OCI-LY1 (cell line): ENCODE results near the gene STK11IP.

Source experiments
- H2AFZ ChIP-seq: fragments of 200-600 bp; sonication (generic), shearing (Covaris generic); 2 replicates; pipeline ENCODE4 v1.6.0; 2014; ENCODE audit warnings: antibody characterized with exemption, mild to moderate bottlenecking, low read length
- H3F3A ChIP-seq: fragments of 200-600 bp; sonication (generic), shearing (Covaris generic); 2 replicates; pipeline ENCODE4 v1.6.0; 2014; ENCODE audit warnings: mild to moderate bottlenecking, antibody characterized with exemption, low read length, moderate library complexity; ENCODE audit not compliant: insufficient read depth
- H3K27ac ChIP-seq: fragments of 200-600 bp; sonication (generic); 2 replicates; pipeline ENCODE4 v1.5.1; 2014; ENCODE audit warnings: low read length, mixed run types, mild to moderate bottlenecking, low read depth; ENCODE audit not compliant: poor library complexity, severe bottlenecking
- H3K27me3 ChIP-seq: fragments of 200-600 bp; sonication (generic); 2 replicates; pipeline ENCODE4 v1.6.0; 2014; ENCODE audit warnings: antibody characterized with exemption, mild to moderate bottlenecking, low read length, moderate library complexity; ENCODE audit not compliant: insufficient read depth
- H3K36me3 ChIP-seq: fragments of 200-600 bp; sonication (generic); 2 replicates; pipeline ENCODE4 v1.6.1; 2014; ENCODE audit warnings: mild to moderate bottlenecking, antibody characterized with exemption, low read length, moderate library complexity, mixed read lengths; ENCODE audit not compliant: insufficient read depth
- H3K4me1 ChIP-seq: fragments of 200-600 bp; sonication (generic); 2 replicates; pipeline ENCODE4 v1.5.1; 2014; ENCODE audit warnings: mild to moderate bottlenecking, low read length, moderate library complexity; ENCODE audit not compliant: insufficient read depth, severe bottlenecking
- H3K4me2 ChIP-seq: fragments of 200-600 bp; sonication (generic), shearing (Covaris generic); 2 replicates; pipeline ENCODE4 v1.6.1; 2014; ENCODE audit warnings: low read length
- H3K4me3 ChIP-seq: fragments of 200-600 bp; sonication (generic); 2 replicates; pipeline ENCODE4 v1.5.1; 2014; ENCODE audit warnings: low read length, low read depth, mild to moderate bottlenecking, mixed read lengths; ENCODE audit not compliant: poor library complexity, severe bottlenecking
- H3K79me2 ChIP-seq: fragments of 200-600 bp; shearing (Covaris generic); 2 replicates; pipeline ENCODE4 v1.6.1; 2016; ENCODE audit warnings: mixed run types, low read length, mixed read lengths; ENCODE audit not compliant: insufficient read depth
- H3K9ac ChIP-seq: fragments of 200-600 bp; sonication (generic), shearing (Covaris generic); 2 replicates; pipeline ENCODE4 v1.6.1; 2014; ENCODE audit warnings: mild to moderate bottlenecking, low read length, mixed read lengths
- H3K9me2 ChIP-seq: fragments of 200-600 bp; sonication (generic), shearing (Covaris generic); 2 replicates; pipeline ENCODE4 v1.6.1; 2014; ENCODE audit warnings: low read depth, mild to moderate bottlenecking, low read length, mixed read lengths
- H3K9me3 ChIP-seq: fragments of 200-600 bp; shearing (Covaris generic); 2 replicates; pipeline ENCODE4 v1.6.1; 2014; ENCODE audit warnings: low read length, mixed read lengths
- H4K20me1 ChIP-seq: fragments of 200-600 bp; sonication (generic), shearing (Covaris generic); 2 replicates; pipeline ENCODE4 v1.6.0; 2016; ENCODE audit warnings: mild to moderate bottlenecking, low read length; ENCODE audit not compliant: insufficient read depth
- EZH2 ChIP-seq: fragments of 200-600 bp; sonication (generic), shearing (Covaris generic); IDR thresholded peaks from 2 replicates; pipeline ENCODE4 v1.8.0; 2017; ENCODE audit warnings: borderline replicate concordance, mixed run types, mild to moderate bottlenecking, antibody characterized with exemption, low read length, moderate library complexity, mixed read lengths
- TF ChIP-seq, protein P1 (sequence below): fragments of 200-600 bp; sonication (generic), shearing (Covaris generic); IDR thresholded peaks from 2 replicates; pipeline ENCODE4 v1.5.1; 2017; ENCODE audit warnings: mild to moderate bottlenecking, antibody characterized with exemption, low read length, moderate library complexity, mixed read lengths

STK11IP gene

DNA sequence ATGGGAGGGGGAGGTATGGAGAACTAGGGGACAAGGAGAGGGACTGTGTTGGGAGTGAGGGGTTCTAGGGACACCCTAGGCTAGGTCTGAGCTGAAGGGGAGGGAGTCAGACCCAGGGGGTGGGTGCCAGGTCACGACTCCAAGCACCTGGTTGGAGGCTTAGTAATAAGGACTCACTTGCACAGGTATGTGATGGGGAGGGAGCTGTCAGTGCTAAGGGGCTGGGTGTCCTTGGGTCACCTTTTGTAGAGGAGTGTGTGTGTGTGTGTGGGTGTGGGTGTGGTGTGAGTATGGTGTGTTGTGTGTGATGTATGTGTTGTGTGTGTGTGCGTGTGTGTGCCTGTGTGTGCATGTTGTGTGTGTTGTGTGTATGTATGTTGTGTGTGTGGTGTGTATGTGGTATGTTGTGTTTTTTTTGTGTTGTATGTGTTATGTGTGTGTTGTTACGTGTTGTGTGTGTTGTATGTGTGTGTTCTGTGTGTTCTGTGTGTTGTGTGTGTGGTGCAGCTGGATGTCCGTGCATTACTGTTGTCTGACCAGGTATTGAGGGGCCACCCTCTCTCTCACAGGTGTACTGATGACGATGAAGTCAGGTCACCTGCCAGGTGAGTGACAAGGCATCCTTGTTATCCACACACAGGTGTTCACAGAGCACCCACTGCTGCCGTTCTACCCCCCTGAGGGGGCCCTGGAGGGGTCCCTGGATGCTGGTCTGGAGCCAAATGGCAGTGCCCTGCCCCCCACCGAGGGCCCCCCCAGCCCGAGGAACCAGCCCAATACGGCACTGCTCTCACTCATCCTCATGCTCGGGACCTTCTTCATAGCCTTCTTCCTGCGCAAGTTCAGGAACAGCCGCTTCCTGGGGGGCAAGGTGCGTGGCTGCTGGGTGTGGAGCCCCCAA lies 39.5 kb downstream of the STK11IP start:
- H4K20me1 ChIP-seq: no peaks in the 10 kb centered on the region
- H3K9me3 ChIP-seq: no peaks in the 10 kb centered on the region
- H3K9ac ChIP-seq: no peak overlapping the region
- no peak overlapping the region for H3K4me3 ChIP-seq
- no peaks in the 10 kb centered on the region for H3K9me2 ChIP-seq
- H3K4me2 ChIP-seq: no peak overlapping the region
- H2AFZ ChIP-seq: no peak overlapping the region
- H3F3A ChIP-seq: no peaks in the 10 kb centered on the region
- H3K79me2 ChIP-seq: no peaks in the 10 kb centered on the region
- H3K27me3 ChIP-seq: no peaks in the 10 kb centered on the region
- H3K4me1 ChIP-seq: no peaks in the 10 kb centered on the region
- no peaks in the 10 kb centered on the region for H3K36me3 ChIP-seq
- TF ChIP-seq, protein P1, sequence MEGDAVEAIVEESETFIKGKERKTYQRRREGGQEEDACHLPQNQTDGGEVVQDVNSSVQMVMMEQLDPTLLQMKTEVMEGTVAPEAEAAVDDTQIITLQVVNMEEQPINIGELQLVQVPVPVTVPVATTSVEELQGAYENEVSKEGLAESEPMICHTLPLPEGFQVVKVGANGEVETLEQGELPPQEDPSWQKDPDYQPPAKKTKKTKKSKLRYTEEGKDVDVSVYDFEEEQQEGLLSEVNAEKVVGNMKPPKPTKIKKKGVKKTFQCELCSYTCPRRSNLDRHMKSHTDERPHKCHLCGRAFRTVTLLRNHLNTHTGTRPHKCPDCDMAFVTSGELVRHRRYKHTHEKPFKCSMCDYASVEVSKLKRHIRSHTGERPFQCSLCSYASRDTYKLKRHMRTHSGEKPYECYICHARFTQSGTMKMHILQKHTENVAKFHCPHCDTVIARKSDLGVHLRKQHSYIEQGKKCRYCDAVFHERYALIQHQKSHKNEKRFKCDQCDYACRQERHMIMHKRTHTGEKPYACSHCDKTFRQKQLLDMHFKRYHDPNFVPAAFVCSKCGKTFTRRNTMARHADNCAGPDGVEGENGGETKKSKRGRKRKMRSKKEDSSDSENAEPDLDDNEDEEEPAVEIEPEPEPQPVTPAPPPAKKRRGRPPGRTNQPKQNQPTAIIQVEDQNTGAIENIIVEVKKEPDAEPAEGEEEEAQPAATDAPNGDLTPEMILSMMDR: no peak
- TF ChIP-seq EZH2: no peak
- H3K27ac ChIP-seq: no peak overlapping the region

DNA sequence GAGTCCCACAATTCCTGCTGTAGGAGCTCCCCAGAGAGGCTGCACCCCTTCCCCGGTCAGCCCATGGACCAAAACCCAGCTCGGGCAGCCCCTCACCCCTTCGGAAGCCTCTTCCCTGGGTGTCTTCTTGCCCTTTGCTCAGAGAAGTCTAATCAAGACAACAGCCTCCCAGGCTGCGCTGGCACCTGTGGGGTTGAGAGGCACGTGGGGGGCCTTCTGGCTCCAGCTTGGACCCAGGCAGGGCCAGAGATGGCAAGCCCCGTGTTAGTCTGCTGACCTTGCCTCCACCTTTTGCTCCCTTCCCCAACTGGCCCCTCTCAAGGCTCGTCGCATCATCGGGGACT lies 40.2 kb downstream of the STK11IP start:
- H3K27ac ChIP-seq: no peak overlapping the region
- no peak overlapping the region for H2AFZ ChIP-seq
- H3K9me2 ChIP-seq: no peaks in the 10 kb centered on the region
- H3K36me3 ChIP-seq: no peaks in the 10 kb centered on the region
- H3K4me3 ChIP-seq: no peak overlapping the region
- no peaks in the 10 kb centered on the region for H4K20me1 ChIP-seq
- no peaks in the 10 kb centered on the region for H3K9me3 ChIP-seq
- H3F3A ChIP-seq: no peaks in the 10 kb centered on the region
- no peak overlapping the region for H3K9ac ChIP-seq
- no peaks in the 10 kb centered on the region for H3K79me2 ChIP-seq
- H3K4me2 ChIP-seq: no peak overlapping the region
- peaks cover 3% of the 10 kb centered on the region for H3K4me1 ChIP-seq
- TF ChIP-seq, protein P1: no peak
- no peaks in the 10 kb centered on the region for H3K27me3 ChIP-seq

DNA sequence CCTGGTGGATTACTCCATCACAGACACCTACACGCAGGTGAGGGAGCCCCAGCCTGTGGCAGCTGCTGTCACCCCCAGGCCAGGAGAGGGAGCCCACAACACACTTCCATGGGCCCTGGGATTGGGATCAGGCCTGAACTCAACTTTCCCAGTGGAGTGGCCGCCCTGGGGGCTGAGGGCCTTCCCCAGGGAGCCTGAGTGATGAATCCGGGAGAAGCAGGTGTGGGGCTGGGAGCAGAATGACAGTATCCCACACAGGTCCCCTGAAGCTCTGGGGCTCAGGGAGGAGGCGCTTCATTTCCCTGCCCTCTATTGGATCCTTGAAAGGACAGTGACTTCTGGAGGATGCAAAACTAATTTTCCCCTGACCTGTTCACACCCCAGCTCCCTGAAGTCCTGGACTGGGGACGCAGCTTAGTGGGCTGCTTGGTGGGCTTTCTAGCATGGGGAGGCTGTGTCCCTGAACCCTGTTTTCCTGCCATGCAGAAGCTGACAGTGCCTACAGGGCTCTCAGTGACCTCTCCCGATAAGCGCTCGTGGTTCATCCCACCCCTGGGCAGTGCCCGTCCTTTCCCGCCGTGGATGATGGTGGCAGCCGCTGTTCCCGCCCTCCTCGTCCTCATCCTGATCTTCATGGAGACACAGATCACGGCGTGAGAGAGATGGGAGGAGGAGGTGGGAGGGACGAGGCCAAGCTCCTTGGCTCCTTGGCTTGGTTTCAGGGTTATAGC lies 40.7 kb downstream of the STK11IP start:
- Histone ChIP-seq H3K27me3 (no peaks in the 10 kb centered on the region), H2AFZ (no peak overlapping the region), H3K27ac (no peak overlapping the region), H3K36me3 (no peaks in the 10 kb centered on the region), H3F3A (no peaks in the 10 kb centered on the region), H3K9me2 (no peaks in the 10 kb centered on the region), H3K4me3 (no peak overlapping the region), H4K20me1 (no peaks in the 10 kb centered on the region), H3K4me2 (no peak overlapping the region), H3K9me3 (no peaks in the 10 kb centered on the region), H3K9ac (no peak overlapping the region), H3K4me1 (peaks cover 6% of the 10 kb centered on the region), H3K79me2 (no peaks in the 10 kb centered on the region)
- TF ChIP-seq EZH2: no peak
- TF ChIP-seq, protein P1: no peak
